ENCODE data around the gene LAX1. TPM values are rescaled to one million over a fixed set of nuclear protein-coding genes. Genes with fewer than 3 reads are reported as not detected.
A peak's percentile ranks its signal among the peaks of the same experiment; 100 is the strongest.

Gene LAX1
- total RNA-seq, 1 experiment from 2014 or later = not detected

DNA sequence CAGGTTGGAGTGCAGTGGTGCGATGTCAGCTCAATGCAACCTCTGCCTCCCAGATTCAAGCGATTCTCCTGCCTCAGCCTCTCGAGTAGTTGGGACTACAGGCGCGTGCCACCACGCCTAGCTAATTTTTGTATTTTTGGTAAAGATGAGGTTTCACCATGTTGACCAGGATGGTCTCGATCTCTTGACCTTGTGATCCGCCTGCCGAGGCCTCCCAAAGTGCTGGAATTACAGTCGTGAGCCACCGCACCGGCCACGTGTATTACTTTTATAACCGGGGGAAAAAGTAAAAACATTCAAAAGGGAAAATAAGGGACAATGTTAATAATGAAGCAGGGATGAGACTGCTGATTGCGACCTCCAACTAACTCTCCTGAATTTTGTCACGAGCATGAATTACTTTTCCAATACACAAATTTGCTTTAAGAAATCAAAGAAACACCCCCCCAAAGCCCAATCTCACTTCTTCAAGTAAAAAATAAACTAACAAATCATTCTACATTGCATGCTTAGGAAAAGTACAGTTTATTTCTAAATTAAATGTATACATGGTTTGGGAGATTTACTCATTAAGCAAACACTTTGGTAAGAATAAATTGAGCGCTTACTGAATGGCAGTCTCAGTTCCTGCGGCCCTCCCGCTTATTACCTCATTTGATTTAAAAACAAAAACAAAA lies 29.9 kb downstream of the LAX1 start:
- Histone ChIP-seq H3K9me3 (peaks cover 3% of the 10 kb centered on the region; the same call in 1 of the 2 replicates), H3K4me3 (peak overlapping the region; percentile 93)
- DNase-seq = no peak

DNA sequence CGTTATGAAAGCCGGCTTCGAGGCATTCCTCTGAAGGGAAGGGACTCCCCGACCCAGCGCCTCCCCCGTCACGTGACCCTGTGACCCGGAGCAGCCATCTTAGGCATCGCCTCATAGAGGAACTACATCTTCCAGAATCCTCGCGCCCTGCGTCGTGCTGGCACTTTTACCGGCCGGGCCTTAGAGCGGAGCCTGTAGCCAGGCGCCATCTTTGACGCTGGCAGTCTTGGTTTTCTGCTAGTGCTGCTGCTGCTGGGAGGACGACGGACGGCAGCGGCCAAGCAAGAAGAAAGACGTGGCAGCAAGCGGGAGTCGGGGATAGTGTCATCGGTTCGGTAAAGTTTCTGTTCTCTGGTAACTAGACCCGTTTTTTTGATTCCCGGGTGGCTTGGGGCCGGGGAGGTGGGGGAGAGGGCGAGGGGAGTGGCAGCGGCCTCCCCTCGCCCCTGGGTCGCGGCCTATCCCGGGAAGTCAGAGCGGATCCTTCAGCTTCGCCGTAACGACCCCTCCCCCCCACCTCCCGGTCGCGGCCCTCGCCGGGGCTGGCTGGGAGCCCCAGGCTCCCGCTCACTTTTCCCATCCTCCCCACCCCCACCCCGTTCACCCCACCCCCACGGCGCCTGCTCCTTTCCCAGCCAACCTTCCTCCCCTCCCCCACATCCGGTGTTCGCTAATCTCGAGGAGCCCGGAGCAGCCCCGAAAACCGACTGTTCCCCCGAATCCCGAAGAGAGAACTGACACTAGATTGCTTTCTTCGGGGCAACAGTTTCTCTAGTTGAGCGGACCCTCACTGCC lies 30.7 kb downstream of the LAX1 start, which contains the start of the genes ZBED6 and ZC3H11A:
Gene ZBED6, plus strand, starts transcription at position 183 of the 795 bp plus-strand sequence. CDS start 1,900 bp downstream, outside the sequence.
Gene ZC3H11A, plus strand, starts transcription at position 183 of the 795 bp plus-strand sequence. CDS start 21,448 bp downstream, outside the sequence.
- peaks cover 3% of the 10 kb centered on the region; the same call in 1 of the 2 replicates for H3K9me3 ChIP-seq
- DNase-seq = peak; percentile 100
- no peaks in the 10 kb centered on the region for H3K27me3 ChIP-seq
- peak within 1 kb of the TSS; percentile 93 for H3K4me3 ChIP-seq
- peaks cover 47% of the 10 kb centered on the region for H3K36me3 ChIP-seq

More for the DNA sequence above, 29.9 kb downstream of the LAX1 start:
- H3K36me3 ChIP-seq = peaks cover 40% of the 10 kb centered on the region
- H3K27me3 ChIP-seq = no peaks in the 10 kb centered on the region

DNA sequence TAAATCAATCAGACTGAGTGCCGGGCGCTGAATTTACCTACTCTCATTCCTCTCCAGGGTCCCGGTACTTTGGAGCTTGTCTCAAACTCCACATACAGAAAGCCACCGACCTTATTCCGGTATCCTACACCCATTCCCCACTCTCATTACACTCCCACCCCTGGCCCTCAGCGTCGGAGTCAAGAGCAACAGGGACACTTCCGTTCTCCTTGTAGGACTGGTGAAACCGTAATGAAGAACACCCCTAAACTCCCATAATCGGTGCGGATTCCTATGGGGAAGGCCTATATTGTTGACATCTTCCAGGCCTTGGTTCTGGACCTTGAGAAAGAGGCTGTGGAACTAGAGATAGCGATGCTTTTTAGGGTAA lies 31.2 kb downstream of the LAX1 start:
- Histone ChIP-seq H3K36me3 (peaks cover 53% of the 10 kb centered on the region), H3K27me3 (no peaks in the 10 kb centered on the region), H3K9me3 (peaks cover 3% of the 10 kb centered on the region; the same call in 1 of the 2 replicates), H3K4me3 (peak overlapping the region; percentile 93)
- DNase-seq = peak; percentile 46

DNA sequence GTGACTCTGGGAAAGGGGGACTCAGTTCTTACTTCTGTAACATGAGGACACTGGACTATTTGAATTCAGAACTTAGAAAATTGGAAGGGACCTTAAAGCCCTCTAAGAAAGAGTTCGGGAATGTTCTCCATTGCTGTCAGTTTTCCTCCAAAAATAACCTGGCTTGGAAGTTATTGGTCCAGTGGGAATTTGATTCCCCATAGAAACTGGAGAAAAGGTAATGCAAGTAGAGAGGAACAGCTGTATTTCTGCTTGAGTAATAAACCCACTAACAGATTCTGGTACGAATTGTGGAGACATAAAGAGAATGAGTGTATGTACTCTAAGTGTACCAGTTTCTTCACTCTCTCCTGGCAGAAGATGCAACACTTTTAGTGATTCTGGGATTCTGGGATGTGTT lies 32.2 kb downstream of the LAX1 start:
- Histone ChIP-seq H3K36me3 (peaks cover 62% of the 10 kb centered on the region), H3K9me3 (no peaks in the 10 kb centered on the region)
- DNase-seq = no peak

DNA sequence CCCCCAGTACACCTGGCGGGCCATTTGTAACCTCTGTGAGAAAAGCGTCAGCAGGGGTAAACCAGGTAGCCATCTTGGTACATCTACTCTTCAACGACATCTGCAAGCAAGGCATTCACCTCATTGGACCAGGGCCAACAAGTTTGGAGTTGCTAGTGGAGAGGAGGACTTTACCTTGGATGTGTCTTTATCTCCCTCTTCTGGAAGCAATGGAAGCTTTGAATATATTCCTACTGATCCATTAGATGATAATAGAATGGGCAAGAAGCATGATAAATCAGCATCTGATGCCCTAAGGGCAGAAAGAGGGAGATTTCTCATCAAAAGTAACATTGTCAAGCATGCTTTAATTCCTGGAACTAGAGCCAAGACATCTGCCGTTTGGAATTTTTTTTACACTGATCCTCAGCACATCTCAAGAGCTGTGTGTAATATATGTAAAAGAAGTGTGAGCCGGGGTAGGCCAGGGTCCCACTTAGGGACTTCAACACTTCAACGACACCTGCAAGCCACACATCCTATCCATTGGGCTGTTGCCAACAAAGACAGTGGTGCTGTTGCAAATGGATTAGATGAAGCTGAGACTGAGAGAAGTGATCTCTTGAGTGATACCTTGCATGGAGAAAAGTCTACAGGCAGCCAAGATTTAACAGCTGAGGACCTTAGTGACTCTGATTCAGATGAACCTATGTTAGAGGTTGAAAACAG lies 33.1 kb downstream of the LAX1 start:
- Histone ChIP-seq H3K9me3 (no peaks in the 10 kb centered on the region), H3K4me3 (no peak overlapping the region; the same call in 1 of the 2 replicates), H3K27me3 (no peaks in the 10 kb centered on the region), H3K36me3 (peaks cover 69% of the 10 kb centered on the region)
- no peak for DNase-seq

More for the DNA sequence above, 32.2 kb downstream of the LAX1 start:
- no peaks in the 10 kb centered on the region for H3K27me3 ChIP-seq
- H3K4me3 ChIP-seq = peak overlapping the region; percentile 93

DNA sequence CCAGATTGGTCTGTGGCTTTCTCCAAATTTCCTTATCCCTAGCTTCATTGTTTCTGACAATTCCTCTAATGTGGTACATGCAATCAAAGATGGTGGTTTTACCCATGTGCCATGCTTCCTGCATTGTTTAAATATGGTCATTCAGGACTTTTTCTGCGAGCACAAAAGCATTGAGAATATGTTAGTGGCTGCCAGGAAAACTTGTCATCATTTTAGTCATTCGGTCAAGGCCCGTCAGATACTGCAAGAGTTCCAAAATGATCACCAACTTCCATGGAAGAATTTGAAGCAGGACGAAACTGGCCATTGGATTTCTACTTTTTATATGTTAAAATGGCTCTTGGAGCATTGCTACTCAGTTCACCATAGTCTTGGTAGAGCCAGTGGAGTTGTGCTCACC lies 34.2 kb downstream of the LAX1 start:
- H3K27me3 ChIP-seq = no peaks in the 10 kb centered on the region
- H3K9me3 ChIP-seq = no peaks in the 10 kb centered on the region
- H3K36me3 ChIP-seq = peaks cover 77% of the 10 kb centered on the region
- DNase-seq = no peak
- no peak overlapping the region for H3K4me3 ChIP-seq

DNA sequence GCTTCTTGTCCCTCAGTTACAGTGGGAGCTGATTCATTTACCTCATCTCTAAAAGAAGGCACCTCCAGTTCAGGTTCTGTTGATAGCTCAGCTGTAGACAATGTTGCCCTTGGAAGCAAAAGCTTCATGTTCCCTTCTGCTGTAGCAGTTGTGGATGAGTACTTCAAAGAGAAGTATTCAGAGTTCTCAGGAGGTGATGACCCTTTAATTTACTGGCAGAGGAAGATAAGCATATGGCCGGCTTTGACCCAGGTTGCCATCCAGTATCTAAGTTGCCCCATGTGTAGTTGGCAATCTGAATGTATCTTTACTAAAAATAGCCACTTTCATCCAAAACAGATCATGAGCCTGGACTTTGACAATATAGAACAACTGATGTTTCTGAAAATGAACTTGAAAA lies 35.0 kb downstream of the LAX1 start:
- no peak overlapping the region for H3K4me3 ChIP-seq
- no peaks in the 10 kb centered on the region for H3K9me3 ChIP-seq
- no peak for DNase-seq
- H3K27me3 ChIP-seq = no peaks in the 10 kb centered on the region
- H3K36me3 ChIP-seq = peaks cover 85% of the 10 kb centered on the region

DNA sequence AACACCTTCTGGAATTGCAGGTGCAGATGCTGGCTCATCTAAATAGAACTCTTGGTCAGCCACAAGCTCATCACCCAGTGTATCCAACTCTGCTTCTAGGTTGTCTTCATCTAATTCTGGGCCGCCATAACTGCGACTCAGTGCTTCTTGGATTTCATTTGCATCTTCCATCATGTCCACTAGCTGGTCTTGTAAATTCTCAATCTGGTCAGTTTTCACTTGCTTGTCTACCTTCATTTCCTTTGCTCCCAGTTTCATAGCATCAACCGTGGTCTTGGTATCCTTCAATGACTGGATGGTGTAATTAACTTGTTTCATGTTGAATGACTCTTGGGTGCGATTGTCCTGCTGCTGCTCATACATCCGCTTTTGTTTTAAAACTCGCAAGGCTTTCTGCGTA lies 40.7 kb downstream of the LAX1 start:
- H3K27me3 ChIP-seq = no peaks in the 10 kb centered on the region
- no peak for DNase-seq
- peaks cover 77% of the 10 kb centered on the region for H3K36me3 ChIP-seq
- H3K9me3 ChIP-seq = no peaks in the 10 kb centered on the region
- no peak overlapping the region for H3K4me3 ChIP-seq

DNA sequence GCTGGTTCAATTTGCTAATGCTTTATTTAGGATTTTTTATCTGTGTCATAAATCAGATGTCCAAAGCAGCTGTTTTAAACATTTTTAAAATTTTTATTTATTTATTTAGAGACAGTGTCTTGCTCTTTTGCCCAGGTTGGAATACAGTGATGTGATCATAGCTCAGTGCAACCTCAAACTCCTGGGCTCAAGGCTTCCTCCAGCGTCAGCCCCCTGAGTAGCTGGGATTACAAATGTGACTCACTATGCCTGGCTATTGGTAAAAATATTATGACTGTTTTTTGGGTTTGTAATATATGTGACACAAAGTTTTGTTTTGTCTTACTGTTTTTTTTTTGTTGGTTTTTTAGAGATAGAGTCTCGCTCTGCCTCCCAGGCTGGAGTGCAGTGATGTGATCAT lies 42.2 kb downstream of the LAX1 start:
- Histone ChIP-seq H3K36me3 (peaks cover 75% of the 10 kb centered on the region), H3K4me3 (no peak overlapping the region), H3K9me3 (no peaks in the 10 kb centered on the region), H3K27me3 (no peaks in the 10 kb centered on the region)
- DNase-seq = peak; percentile 89

DNA sequence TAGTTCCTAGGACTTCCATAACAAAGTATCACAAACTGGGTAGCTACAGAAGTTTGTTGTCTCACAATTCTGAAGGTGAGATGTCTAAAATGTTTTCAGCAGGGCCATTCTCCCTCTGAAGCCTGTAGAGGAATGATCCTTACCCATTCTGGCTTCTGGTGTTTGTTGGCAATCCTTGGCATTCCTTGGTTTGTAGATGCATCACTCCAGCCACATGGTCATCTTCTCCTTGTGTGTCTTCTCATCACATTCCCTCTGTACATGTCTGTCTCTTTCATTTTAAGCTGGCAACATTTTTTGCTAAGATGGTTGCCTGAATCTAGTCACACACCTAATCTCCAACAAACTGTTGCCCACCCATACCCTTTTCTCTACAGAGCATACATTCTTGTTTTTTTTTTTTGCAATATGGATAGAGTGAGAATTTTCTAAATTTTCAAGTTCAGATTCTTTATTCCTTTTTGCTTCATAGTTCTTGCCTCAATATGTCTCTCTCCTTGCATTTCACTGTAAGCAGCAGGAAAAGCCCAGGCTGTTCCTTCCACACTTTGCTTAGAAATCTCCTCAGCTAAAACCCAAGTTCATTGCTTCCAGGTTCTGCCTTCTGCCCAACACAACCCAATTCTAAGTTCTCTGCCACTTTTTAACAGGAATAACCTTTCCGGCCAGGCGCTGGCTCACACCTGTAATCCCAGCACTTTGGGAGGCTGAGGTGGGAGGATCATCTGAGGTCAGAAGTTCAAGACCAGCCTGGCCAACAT lies 48.8 kb downstream of the LAX1 start:
- Histone ChIP-seq H3K27me3 (no peaks in the 10 kb centered on the region), H3K36me3 (peaks cover 88% of the 10 kb centered on the region), H3K4me3 (no peak overlapping the region), H3K9me3 (no peaks in the 10 kb centered on the region)
- DNase-seq = no peak

DNA sequence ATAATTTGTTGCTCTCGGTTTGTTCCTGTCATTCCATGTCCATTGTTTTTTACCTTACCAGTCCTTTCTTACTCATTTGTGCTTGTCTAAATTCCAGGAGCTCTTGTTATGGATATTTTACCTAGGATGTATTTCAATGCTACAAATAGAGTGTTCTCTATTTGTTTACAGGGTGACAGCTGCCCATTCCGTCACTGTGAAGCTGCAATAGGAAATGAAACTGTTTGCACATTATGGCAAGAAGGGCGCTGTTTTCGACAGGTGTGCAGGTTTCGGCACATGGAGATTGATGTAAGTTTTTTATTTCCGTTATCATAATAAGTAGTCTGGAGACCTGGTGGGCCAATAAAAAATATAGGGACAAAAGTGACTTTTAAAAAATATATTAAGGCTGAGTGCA lies 53.4 kb downstream of the LAX1 start:
- Histone ChIP-seq H3K4me3 (no peak overlapping the region), H3K36me3 (peaks cover 90% of the 10 kb centered on the region), H3K27me3 (no peaks in the 10 kb centered on the region), H3K9me3 (no peaks in the 10 kb centered on the region)
- DNase-seq = no peak

DNA sequence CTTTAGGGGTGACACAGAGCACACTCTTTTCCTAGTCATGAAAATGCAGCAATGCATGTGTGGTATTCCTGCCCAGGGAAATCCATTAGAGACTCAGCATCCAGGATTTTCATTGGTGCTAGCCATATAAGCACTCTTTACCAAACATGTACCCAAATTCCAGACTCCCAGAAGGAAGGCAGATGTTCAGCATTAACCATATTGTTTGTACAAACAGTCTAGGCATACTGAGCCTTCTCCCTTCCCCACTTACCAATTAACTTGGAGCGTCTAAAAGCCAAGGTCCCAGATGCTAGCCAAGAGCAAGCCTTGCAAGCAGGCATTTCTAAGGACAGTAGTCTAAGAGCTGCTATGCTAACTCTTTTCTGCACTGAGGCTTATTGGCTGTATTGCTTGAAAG lies 58.3 kb downstream of the LAX1 start:
- no peak overlapping the region for H3K4me3 ChIP-seq
- H3K36me3 ChIP-seq = peaks cover 78% of the 10 kb centered on the region
- H3K9me3 ChIP-seq = no peaks in the 10 kb centered on the region
- H3K27me3 ChIP-seq = no peaks in the 10 kb centered on the region
- no peak for DNase-seq

Other genes starting within 250 kb of the LAX1 start
- 37.6 and 43.6 TPM in 2 replicates for gene ATP2B4, start 138.4 kb upstream of the LAX1 start, total RNA-seq (2014; rRNA removed; shearing (Covaris generic); ENCODE audit: low replicate concordance)
- gene ZBED6, start 30.4 kb downstream of the LAX1 start, total RNA-seq (2014; rRNA removed; shearing (Covaris generic); ENCODE audit: low replicate concordance) = 2.4 and 2.5 TPM in 2 replicates
- gene ZC3H11A, start 30.4 kb downstream of the LAX1 start, total RNA-seq (2014; rRNA removed; shearing (Covaris generic); ENCODE audit: low replicate concordance) = 50.6 and 64.0 TPM in 2 replicates
- gene SNRPE, start 96.4 kb downstream of the LAX1 start, total RNA-seq (2014; rRNA removed; shearing (Covaris generic); ENCODE audit: low replicate concordance) = 200 and 265 TPM in 2 replicates

Data from MG63 (cell line).